GM18873 (cell line): ENCODE results near the gene YEATS2.

Source experiments
- ATAC-seq: cut with Tn5 transposase; IDR thresholded peaks from one replicate; pipeline ENCODE4 v1.9.1; 2021; ENCODE audit warnings: mild to moderate bottlenecking, moderate library complexity, moderate number of reproducible peaks; ENCODE audit not compliant: unreplicated experiment, low FRiP score

Gene YEATS2

DNA sequence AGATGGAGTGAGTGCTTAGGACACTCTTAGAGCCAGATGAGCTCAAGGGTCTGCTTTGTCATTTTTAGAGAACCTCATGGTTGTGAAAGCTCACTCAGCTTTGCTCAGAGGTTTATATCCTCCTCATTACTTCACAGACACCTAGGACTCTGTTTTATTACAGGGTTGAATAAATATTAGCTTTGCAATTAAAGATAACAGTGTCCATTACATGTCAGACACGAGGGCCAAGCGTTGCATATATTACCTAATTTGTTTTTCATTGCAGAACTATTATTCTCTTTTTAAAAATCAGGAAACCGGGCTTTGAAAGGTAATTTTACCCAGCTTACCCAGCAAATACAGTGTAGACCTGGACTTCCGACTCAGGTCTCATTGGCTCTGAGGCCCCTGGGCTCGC lies 111.7 kb downstream of the YEATS2 start:
- ATAC-seq, result no peak

GRCh38 chr3:183810643-183811594 lies 113.3 kb downstream of the YEATS2 start:
- no peak for ATAC-seq

DNA sequence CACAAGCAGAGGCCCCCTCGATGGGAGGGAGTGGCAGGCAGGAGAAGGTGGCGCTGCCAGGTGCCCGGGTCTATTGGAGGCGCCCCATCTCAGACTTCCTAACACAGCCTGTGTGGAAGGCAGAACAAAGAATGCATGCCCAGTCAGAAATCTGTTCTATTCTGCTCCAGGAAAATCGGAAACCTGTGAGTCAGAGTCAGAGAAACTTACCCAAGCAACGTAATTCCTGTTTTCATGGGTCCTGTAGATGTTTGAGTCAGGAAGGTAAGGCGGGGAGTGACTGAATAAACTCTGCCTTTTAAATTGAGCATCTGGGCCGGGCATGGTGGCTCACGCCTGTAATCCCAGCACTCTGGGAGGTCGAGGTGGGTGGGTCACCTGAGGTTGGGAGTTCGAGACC lies 114.0 kb downstream of the YEATS2 start:
- no peak for ATAC-seq

GRCh38 chr3:183812761-183813445 lies 115.3 kb downstream of the YEATS2 start:
- no peak for ATAC-seq

DNA sequence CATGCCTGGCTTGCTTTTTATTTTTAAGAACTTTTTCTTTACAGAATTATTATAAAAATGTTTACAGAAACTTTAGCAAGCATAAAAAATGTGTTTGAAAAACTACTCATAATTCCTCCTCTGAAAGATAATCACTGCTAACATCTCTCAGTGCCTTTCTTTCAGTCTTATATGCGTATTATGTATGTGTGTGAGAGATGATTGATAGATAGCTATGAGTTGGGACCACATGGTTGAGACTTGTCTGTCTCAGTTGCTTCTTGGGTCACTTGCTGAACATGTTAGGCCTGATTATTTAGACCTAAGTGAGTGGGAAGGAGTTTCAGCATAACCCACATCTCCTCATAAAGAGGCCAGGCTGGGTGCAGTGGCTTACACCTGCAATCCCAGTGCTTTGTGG lies 116.6 kb downstream of the YEATS2 start:
- ATAC-seq, result no peak

DNA sequence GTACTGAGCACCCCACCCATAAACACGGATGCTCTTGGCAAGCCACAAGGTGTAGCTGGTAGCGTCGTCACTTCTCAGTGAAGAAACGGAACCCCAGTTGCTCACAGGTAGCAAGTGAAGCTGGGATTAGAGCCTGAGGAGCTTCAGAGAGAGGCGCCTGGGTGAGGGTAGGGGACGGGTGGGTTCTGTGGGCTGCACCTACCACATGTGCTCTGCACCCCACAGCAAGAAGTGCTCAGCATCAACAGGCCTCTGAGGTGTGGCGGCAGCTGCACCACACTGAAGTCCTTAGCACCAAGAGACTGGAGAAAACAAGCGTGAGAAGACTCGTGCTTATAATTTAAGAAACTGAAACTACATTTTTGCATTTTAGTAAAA lies 118.0 kb downstream of the YEATS2 start:
- ATAC-seq, result no peak

DNA sequence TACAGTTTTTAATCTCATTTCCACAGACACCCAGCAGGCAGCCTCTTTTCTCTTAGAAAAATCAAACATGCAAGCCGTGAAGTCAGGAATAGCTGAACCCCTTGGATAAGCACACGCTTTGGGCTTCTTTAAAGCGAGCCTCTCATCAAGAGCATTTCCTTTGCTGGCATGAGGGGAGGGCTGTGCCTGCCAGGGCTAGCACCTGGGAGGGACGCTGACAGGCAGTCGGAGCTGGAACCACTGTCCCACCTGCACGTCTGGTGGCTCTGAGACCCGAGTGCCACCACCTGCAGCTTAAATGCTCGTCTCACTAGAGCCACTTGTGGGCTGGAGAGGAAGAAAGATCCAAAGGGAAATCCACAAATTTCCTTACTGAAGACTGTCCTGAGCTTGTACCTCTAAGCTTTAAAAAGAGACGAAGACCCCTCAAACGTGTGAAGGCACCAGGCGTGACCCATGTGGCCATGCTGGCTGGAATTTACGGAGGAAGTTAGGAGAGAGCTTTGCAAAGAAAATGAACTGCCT lies 118.4 kb downstream of the YEATS2 start:
- no peak for ATAC-seq

DNA sequence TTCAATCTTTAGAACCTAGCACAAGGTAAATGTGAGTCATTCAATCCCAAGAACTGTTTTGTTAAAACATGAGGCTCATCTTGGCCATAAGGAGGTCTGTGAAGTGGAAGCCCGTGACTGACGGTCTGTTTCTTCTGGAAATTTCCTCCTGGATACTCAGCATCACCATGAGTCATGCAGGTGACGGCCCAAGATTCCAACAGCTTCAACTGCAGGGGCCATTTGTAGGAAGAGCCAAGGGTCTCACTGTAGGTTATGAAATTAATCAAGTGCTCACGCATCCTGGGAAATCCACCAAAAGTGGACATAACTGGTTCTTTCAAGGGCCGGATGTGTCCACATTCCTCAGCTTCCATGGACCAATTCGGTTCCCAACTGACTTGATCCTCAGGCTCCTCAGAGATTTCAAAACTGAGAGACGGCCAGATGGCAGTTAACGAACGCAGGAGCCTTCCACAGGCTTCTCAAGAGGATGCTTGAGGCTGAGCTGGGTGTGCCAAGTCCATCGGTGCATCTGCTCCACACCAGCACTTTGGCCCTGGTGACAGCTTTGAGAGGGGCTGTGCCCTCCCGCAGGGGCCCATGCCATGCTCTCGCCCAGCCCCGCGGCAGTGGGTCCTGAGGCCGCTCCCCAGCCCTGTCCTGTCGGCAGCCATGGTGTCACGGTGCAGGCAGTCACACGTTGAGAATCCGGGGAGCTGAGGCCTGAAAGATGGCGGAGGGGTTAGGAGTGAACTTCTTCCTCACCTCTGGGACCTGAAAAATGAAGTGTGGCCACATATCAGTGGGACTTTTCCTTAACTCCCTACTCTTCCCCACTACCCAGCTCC lies 119.3 kb downstream of the YEATS2 start:
- ATAC-seq, result no peak

- no peak for ATAC-seq
These were observed 120.0 kb downstream of the YEATS2 start for GRCh38 chr3:183817639-183818038.

GRCh38 chr3:183818041-183818620 lies 120.5 kb downstream of the YEATS2 start:
- ATAC-seq, result no peak

GRCh38 chr3:183818706-183819624 lies 121.4 kb downstream of the YEATS2 start:
- no peak for ATAC-seq

DNA sequence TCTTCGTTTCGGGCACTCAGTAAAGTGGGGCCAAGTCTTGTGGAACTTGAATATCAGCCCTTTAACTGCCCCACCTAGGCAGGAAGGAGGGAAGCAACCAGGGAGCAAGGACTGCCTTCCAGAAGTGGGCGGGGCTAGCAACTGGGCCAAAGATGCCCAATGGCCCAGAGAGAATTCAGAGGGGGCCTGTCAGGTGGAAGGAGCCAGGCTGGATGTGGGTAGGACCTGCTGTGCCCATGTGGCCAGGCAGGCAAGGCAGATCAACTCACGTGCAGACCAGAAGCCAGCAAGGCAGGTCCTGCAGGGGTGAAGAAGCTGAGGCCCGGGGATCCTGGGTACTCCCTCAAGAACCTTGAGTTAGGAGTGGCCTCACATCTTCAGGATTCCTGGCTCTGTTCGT lies 122.2 kb downstream of the YEATS2 start:
- ATAC-seq, result no peak

DNA sequence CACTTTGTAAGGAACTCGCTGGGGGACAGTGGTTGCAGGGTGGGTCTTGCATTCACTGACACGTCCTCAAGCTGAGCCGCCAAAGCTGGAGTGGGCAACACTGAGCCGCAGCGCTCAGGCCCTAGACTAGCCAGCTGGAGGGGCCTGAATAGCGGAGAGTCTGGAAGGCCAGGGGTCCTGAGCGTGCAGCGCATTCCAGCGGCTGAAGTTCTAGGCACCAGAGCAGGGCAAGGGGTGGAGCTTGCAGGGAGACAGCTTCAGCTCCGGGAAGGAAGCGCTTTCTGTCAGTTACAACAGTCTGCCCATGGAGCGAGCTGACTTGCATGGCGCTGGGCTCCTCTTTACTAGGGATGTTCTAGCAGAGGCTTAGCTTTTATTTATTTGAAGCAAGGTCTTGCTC lies 125.0 kb downstream of the YEATS2 start:
- no peak for ATAC-seq

GRCh38 chr3:183823963-183824362 lies 126.4 kb downstream of the YEATS2 start:
- ATAC-seq, result no peak

DNA sequence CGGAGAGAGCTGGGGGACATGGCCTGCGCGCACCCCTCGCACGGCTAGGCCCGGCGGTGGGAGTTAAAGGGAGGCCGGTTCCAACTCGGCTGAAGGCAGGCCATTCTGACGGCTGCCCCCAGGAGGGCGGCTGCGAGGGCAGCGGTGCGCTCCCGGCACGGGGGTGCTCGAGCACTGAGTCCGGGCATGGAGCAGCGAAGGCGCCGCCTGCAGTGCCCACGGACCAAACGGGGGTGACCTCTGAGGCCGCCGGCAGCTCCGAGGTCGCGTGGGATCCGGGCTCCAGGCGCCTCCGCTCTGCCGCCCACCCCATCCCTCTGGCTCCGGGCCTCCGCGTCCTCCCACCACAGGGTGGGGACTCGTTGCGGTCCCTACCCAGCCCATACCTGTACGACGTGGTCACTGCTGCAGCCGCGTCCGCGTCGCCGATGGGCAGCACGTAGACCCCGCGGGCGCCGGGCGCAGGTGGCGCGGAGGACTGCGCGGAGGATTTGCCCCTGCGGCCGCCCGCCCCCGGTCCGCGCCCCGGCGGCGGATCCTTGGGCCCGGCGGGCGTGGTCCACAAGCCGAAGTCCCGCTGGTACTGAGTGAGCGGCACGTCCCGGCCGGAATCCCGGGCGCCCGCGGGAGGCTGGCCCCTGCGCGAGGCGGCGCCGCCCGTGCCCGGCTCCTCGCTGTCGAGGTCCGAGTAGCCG lies 127.3 kb downstream of the YEATS2 start:
- no peak for ATAC-seq

DNA sequence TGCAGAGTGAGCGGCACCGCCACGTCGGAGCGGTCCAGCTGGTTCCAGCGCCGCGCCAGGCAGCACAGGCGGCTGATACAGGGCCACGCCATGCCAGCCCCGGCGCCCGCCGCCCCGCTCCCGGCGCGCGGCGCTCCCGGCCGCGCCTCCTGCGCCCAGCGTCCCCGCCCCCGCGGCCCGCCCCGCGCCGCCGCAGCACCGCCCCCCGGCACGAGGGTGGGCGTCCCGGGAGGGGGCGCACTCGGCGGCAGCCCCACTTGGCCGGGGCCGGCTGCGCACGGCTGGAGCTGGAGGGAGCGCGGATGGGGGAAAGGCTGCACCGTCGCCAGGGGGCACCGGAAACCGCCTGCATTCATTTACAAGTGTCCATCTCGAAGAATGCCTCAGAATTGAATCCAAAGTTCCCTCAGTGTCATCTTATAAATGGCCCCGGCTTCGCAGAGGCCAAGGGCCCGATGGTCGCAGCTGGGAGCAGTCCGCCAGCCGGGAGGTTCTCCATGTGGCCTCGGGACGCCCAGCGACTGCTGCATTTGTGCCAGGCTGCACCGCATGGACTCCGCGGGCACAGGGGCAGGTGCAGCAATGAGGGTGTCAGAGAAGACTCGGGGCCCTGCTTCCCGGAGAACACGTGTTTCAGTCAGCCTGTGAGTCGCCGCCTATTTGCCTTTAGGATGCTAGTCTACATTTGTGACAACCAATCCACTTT lies 128.0 kb downstream of the YEATS2 start, which contains the start of gene MAP6D1:
MAP6D1 (minus strand) TSS at position 122 of the 706 bp plus-strand sequence; CDS start at position 92, 30 bp downstream.
- no peak for ATAC-seq

GRCh38 chr3:183826448-183827250 lies 129.1 kb downstream of the YEATS2 start:
- no peak for ATAC-seq
